GM12891 (cell line): ENCODE results near the gene CLPTM1L.
"Not testable (repeated sequence)": the region's sequence is repeated elsewhere in the genome, so short reads cannot be mapped to it uniquely, and the experiment has no call there.

ENCODE experiments used
- POLR2A ChIP-seq: IDR thresholded peaks from 2 replicates; pipeline ENCODE4 v1.6.1; 2011; ENCODE audit warnings: low read depth, low read length, control low read depth
- POLR2AphosphoS5 ChIP-seq: IDR thresholded peaks from 2 replicates; pipeline ENCODE4 v1.6.1; 2011; ENCODE audit warnings: low read depth, low read length, control low read depth

DNA sequence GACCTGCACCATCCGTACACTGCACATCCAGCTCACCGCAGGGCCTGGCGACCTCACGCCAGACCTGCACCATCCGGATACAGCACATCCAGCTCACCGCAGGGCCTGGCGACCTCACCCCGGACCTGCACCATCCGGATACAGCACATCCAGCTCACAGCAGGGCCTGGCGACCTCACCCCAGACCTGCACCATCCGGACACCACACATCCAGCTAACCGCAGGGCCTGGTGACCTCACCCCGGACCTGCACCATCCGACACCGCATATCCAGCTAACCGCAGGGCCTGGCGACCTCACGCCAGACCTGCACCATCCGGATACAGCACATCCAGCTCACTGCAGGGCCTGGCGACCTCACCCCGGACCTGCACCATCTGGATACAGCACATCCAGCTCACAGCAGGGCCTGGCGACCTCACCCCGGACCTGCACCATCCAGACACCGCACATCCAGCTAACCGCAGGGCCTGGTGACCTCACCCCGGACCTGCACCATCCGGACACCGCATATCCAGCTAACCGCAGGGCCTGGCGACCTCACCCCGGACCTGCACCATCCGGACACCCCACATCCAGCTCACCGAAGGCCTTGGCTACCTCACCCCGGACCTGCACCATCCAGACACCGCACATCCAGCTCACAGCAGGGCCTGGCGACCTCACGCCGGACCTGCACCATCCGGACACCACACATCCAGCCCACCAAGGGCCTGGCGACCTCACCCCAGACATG is 61.7 kb downstream of the CLPTM1L start:
- TF ChIP-seq POLR2AphosphoS5, POLR2A: not testable (repeated sequence)
